ENCODE measurements around the gene PDGFD. TPM values are rescaled to one million over a fixed set of nuclear protein-coding genes. Genes with fewer than 3 reads are reported as not detected.

The PDGFD gene
- total and polyA plus RNA-seq, 2 donors (not counting 1 experiment from before 2014, with no cell fraction given): 0.07 to 0.71 TPM

GRCh38 chr11:104060820-104061219 is 103.1 kb downstream of the PDGFD start:
- H3K27me3 ChIP-seq (replicated peaks in 1 of 4; ENCODE audit: control extremely low read depth in 1 of 4, control insufficient read depth in 3 of 4, insufficient read depth in 4 of 4, low read length in 3 of 4): no peaks in the 10 kb centered on the region
- no peaks in the 10 kb centered on the region for H3K79me2 ChIP-seq (ENCODE audit: control insufficient read depth, insufficient read depth, low read length)
- no peak overlapping the region for H2AFZ ChIP-seq (ENCODE audit: insufficient read depth, low read depth, low read length, poor library complexity, severe bottlenecking)
- H3K9me3 ChIP-seq (ENCODE audit: control extremely low read depth in 1 of 3, control insufficient read depth in 2 of 3, insufficient read depth in 1 of 3, low read length in 2 of 3): no peaks in the 10 kb centered on the region
- intact Hi-C loops (cut with micrococcal nuclease): no loop called here
- no peak overlapping the region for H3K9ac ChIP-seq (ENCODE audit: low read length)
- no CpG with 5 or more reads among the region's 1 CpG for WGBS (ENCODE audit: insufficient coverage)
- Mint-ChIP-seq H3K4me1 (peaks cover 5% of the 10 kb centered on the region), H3K27ac (no peak overlapping the region), H3K27me3 (no peaks in the 10 kb centered on the region), H3K4me3 (no peak overlapping the region), H3K9me3 (ENCODE audit: insufficient read depth) (no peaks in the 10 kb centered on the region)
- ChIA-PET CTCF (no interaction called here), POLR2A (no interaction called here)
- no peak for ATAC-seq (ENCODE audit: low read depth)
- no peaks in the 10 kb centered on the region for H3K36me3 ChIP-seq (replicated peaks in 1 of 2; ENCODE audit: control extremely low read depth in 1 of 2, control insufficient read depth in 1 of 2, extremely low read depth in 1 of 2, insufficient read depth in 2 of 2, low read length in 1 of 2)
- no peak overlapping the region for H3K27ac ChIP-seq (ENCODE audit: low read length in 2 of 2)
- no peaks in the 10 kb centered on the region for H4K20me1 ChIP-seq (ENCODE audit: control insufficient read depth, insufficient read depth, low read length, poor library complexity, severe bottlenecking)
- H3K4me1 ChIP-seq (ENCODE audit: control insufficient read depth in 2 of 2, insufficient read depth in 2 of 2, low read length in 2 of 2): no peaks in the 10 kb centered on the region
- H3K4me2 ChIP-seq (replicated peaks; ENCODE audit: low read depth, low read length, poor library complexity, severe bottlenecking): no peak overlapping the region
- TF ChIP-seq EZH2 (IDR thresholded peaks at IDR 0.05; ENCODE audit: borderline replicate concordance, insufficient read depth, low read depth, low read length, poor library complexity, severe bottlenecking) (no peak), CTCF (IDR thresholded peaks at IDR 0.05) (no peak)
- H3K4me3 ChIP-seq (ENCODE audit: control extremely low read depth in 1 of 5, extremely low read depth in 1 of 5, insufficient read depth in 1 of 5, low read depth in 2 of 5, low read length in 4 of 5): no peak overlapping the region
- no peak for DNase-seq

- Histone ChIP-seq H3K4me3 (ENCODE audit: control extremely low read depth in 1 of 5, extremely low read depth in 1 of 5, insufficient read depth in 1 of 5, low read depth in 2 of 5, low read length in 4 of 5) (no peak overlapping the region), H3K4me1 (ENCODE audit: control insufficient read depth in 2 of 2, insufficient read depth in 2 of 2, low read length in 2 of 2) (no peaks in the 10 kb centered on the region), H3K79me2 (ENCODE audit: control insufficient read depth, insufficient read depth, low read length) (no peaks in the 10 kb centered on the region), H3K9me3 (ENCODE audit: control extremely low read depth in 1 of 3, control insufficient read depth in 2 of 3, insufficient read depth in 1 of 3, low read length in 2 of 3) (no peaks in the 10 kb centered on the region), H3K36me3 (replicated peaks in 1 of 2; ENCODE audit: control extremely low read depth in 1 of 2, control insufficient read depth in 1 of 2, extremely low read depth in 1 of 2, insufficient read depth in 2 of 2, low read length in 1 of 2) (no peaks in the 10 kb centered on the region), H4K20me1 (ENCODE audit: control insufficient read depth, insufficient read depth, low read length, poor library complexity, severe bottlenecking) (no peaks in the 10 kb centered on the region), H3K9ac (ENCODE audit: low read length) (no peak overlapping the region), H3K4me2 (replicated peaks; ENCODE audit: low read depth, low read length, poor library complexity, severe bottlenecking) (no peak overlapping the region), H3K27ac (ENCODE audit: low read length in 2 of 2) (no peak overlapping the region), H2AFZ (ENCODE audit: insufficient read depth, low read depth, low read length, poor library complexity, severe bottlenecking) (no peak overlapping the region), H3K27me3 (replicated peaks in 1 of 4; ENCODE audit: control extremely low read depth in 1 of 4, control insufficient read depth in 3 of 4, insufficient read depth in 4 of 4, low read length in 3 of 4) (no peaks in the 10 kb centered on the region)
- Mint-ChIP-seq H3K4me3 (no peak overlapping the region), H3K9me3 (ENCODE audit: insufficient read depth) (no peaks in the 10 kb centered on the region), H3K4me1 (peaks cover 5% of the 10 kb centered on the region), H3K27me3 (no peaks in the 10 kb centered on the region), H3K27ac (no peak overlapping the region)
- ATAC-seq (ENCODE audit: low read depth): no peak
- WGBS (ENCODE audit: insufficient coverage): no CpG with 5 or more reads among the region's 3 CpGs
- ChIA-PET CTCF (no interaction called here), POLR2A (no interaction called here)
- no peak for DNase-seq
- intact Hi-C loops (cut with micrococcal nuclease): no loop called here
- TF ChIP-seq EZH2 (IDR thresholded peaks at IDR 0.05; ENCODE audit: borderline replicate concordance, insufficient read depth, low read depth, low read length, poor library complexity, severe bottlenecking) (no peak), CTCF (IDR thresholded peaks at IDR 0.05) (no peak)
Measured at GRCh38 chr11:104060004-104060794, 103.7 kb downstream of the PDGFD start.

All from B cell (primary cell).